ENCODE data around the gene LHX1. TPM values are rescaled to one million over a fixed set of nuclear protein-coding genes. Genes with fewer than 3 reads are reported as not detected.

Gene LHX1
- total and polyA plus RNA-seq, 8 donors: 0.17 to 0.82 (median 0.25) TPM; not detected in 3

DNA sequence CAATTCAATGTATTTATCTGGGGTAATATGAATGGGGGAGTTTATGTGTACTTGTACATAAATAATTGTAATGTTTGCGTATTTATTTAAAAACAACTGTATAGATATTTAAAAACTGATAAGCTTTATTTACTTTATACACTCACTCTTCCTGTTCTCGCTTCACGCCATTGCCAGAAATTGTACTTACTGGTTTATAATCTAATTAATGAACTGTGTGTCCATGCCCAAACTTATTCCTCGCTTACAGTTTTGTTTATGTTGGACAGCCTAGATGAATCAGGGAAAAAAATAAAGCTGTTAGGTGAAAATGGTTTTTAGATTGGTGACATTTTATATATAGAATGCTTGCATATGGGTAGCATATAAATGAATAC is 42.3 kb downstream of the LHX1 start:
- no peaks in the 10 kb centered on the region for H3K27me3 ChIP-seq
- no peak overlapping the region for H3K4me3 ChIP-seq
- no peak for ATAC-seq
- no peaks in the 10 kb centered on the region for H3K9me3 ChIP-seq
- TF ChIP-seq, protein P1, sequence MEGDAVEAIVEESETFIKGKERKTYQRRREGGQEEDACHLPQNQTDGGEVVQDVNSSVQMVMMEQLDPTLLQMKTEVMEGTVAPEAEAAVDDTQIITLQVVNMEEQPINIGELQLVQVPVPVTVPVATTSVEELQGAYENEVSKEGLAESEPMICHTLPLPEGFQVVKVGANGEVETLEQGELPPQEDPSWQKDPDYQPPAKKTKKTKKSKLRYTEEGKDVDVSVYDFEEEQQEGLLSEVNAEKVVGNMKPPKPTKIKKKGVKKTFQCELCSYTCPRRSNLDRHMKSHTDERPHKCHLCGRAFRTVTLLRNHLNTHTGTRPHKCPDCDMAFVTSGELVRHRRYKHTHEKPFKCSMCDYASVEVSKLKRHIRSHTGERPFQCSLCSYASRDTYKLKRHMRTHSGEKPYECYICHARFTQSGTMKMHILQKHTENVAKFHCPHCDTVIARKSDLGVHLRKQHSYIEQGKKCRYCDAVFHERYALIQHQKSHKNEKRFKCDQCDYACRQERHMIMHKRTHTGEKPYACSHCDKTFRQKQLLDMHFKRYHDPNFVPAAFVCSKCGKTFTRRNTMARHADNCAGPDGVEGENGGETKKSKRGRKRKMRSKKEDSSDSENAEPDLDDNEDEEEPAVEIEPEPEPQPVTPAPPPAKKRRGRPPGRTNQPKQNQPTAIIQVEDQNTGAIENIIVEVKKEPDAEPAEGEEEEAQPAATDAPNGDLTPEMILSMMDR (IDR thresholded peaks at IDR 0.05): no peak
- DNase-seq: peak in 1 of 4 donors; percentile 7
- no peak overlapping the region for H3K27ac ChIP-seq
- no peaks in the 10 kb centered on the region for H3K4me1 ChIP-seq
- intact Hi-C loops (cut with DNase I): no loop called here
- H3K36me3 ChIP-seq: peaks cover 0 to 4% of the 10 kb centered on the region in 2 donors

DNA sequence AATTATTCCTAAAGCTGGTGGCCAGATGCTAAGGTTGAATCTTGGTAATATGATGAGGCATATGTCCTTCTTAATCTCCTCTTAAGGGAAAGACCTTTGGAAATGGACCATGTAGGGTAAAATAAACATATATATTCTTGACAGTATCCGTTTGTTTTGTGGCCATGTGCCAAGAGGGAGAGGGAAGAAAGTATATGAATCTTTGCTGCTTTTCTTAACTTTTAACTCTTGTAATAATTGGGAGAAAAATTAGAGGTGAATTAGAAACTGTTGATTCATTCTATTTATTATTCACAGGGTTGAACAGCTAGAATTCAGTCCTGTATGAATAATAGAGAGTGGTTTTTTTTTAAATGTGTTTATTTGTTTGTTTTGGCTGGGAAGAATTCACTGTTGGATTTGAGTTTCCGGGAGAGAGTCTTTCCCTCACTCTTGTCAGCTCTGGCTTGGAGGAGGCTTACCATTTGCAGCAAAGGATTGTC is 43.0 kb downstream of the LHX1 start:
- no peak overlapping the region for H3K27ac ChIP-seq
- ATAC-seq (no peak), DNase-seq (peak in 1 of 4 donors; percentile 21)
- H3K4me1 ChIP-seq: no peaks in the 10 kb centered on the region
- no peaks in the 10 kb centered on the region for H3K27me3 ChIP-seq
- no peak overlapping the region for H3K4me3 ChIP-seq
- TF ChIP-seq, protein P1 (IDR thresholded peaks at IDR 0.05): no peak
- H3K9me3 ChIP-seq: no peaks in the 10 kb centered on the region
- intact Hi-C loops (cut with DNase I): no loop called here
- peaks cover 0 to 12% of the 10 kb centered on the region in 2 donors for H3K36me3 ChIP-seq

DNA sequence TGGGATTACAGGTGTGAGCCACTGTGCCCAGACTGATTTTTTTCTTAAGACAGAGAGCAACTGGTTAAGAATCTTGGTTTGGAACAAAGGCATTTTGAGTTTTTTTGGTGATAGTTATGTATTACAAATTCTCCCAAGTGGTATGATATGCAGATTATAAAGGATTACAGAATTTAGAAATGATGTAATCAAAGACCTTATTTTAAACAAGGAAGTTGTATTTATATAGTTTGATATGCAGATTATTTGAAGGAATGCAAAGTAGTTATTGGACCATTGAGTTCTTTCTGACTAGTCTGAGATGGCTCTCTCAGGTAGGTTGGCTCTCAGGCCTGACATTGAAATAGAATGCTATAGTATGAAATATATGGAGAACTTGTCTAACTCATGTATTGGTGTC is 46.3 kb downstream of the LHX1 start:
- TF ChIP-seq, protein P1 (IDR thresholded peaks at IDR 0.05): no peak
- DNase-seq (no peak), ATAC-seq (no peak)
- H3K27ac ChIP-seq: no peak overlapping the region
- peaks cover 0 to 42% of the 10 kb centered on the region in 2 donors for H3K36me3 ChIP-seq
- no peak overlapping the region for H3K4me3 ChIP-seq
- no peaks in the 10 kb centered on the region for H3K27me3 ChIP-seq
- H3K9me3 ChIP-seq: no peaks in the 10 kb centered on the region
- H3K4me1 ChIP-seq: no peaks in the 10 kb centered on the region
- intact Hi-C loops (cut with DNase I): no loop called here

DNA sequence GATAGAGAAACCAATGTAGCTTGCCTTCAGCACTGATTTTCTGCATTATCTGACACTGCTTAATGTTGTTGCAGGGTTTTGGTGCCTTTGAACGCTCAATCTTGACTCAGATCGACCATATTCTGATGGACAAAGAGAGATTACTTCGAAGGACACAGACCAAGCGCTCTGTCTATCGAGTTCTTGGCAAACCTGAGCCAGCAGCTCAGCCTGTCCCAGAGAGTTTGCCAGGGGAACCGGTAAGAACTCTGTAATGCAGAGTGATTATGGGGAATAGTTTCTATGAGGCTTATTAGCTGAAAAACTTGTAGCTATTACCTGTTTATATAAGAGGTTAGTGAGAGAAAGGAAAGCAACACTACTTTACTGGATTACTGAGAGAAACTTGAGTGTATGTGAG is 51.9 kb downstream of the LHX1 start:
- intact Hi-C loops (cut with DNase I): no loop called here
- H3K4me3 ChIP-seq: no peak overlapping the region
- H3K27ac ChIP-seq: no peak overlapping the region
- peaks cover 0 to 97% of the 10 kb centered on the region in 2 donors for H3K36me3 ChIP-seq
- H3K4me1 ChIP-seq: no peaks in the 10 kb centered on the region
- no peaks in the 10 kb centered on the region for H3K27me3 ChIP-seq
- DNase-seq (no peak), ATAC-seq (no peak)
- no peaks in the 10 kb centered on the region for H3K9me3 ChIP-seq
- TF ChIP-seq, protein P1 (IDR thresholded peaks at IDR 0.05): no peak

DNA sequence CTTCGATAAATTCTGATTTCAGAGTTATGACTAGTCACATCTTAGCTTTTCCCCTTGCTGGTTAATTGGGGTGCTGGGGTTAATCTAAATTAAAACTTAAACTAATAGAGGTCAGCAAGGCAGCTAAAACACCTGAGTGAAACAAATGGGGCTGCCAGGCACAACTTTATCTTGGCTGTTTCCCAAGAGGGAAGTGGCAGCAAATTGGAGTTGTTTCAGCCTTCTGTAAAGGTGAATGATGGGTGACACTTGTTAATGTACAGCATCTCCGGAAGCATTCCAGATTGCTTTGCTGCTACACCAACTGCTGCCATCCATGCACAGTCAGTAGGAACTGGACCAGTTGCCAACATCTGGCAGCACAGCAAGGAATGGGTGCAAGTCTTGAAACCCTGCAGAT is 55.4 kb downstream of the LHX1 start:
- H3K27ac ChIP-seq: no peak overlapping the region
- H3K4me1 ChIP-seq: no peaks in the 10 kb centered on the region
- no peaks in the 10 kb centered on the region for H3K27me3 ChIP-seq
- H3K36me3 ChIP-seq: peaks cover 0 to 100% of the 10 kb centered on the region in 2 donors
- no peak overlapping the region for H3K4me3 ChIP-seq
- intact Hi-C loops (cut with DNase I): no loop called here
- H3K9me3 ChIP-seq: no peaks in the 10 kb centered on the region
- ATAC-seq: no peak
- TF ChIP-seq, protein P1 (IDR thresholded peaks at IDR 0.05): no peak
- no peak for DNase-seq

All from left lung (tissue), 10 donors.